K562 (cell line): ENCODE data around the gene AP1G1. TPM values are rescaled to one million over a fixed set of nuclear protein-coding genes. Genes with fewer than 3 reads are reported as not detected.
A peak's percentile ranks its signal among the peaks of the same experiment; 100 is the strongest.

ENCODE experiments used
- ATAC-seq: fragments of 200-7000 bp; cut with Tn5 transposase; 3 replicates; pipeline ENCODE4 v1.9.1; 2020; ENCODE audit warnings: moderate library complexity
- BruUV-seq: library from RNA; stranded (reverse); fragments of 400-500 nt; replicated peaks from 2 replicates; lab custom pipeline; 2021; lab: Mats Ljungman, UMichigan
- CTCF ChIA-PET: fragments of 300-600 bp; formaldehyde crosslinking; extraction: SDS; loops from one replicate; lab custom pipeline; 2021; ENCODE audit warnings: low intra/inter-chr PET ratio; lab: Yijun Ruan, JAX
- POLR2A ChIA-PET: fragments of 300-600, 350-650 bp; sonication (Branson Sonifier 250); formaldehyde crosslinking; extraction: SDS; loops from one replicate; lab custom pipeline; 2021; ENCODE audit warnings: antibody characterized with exemption, inconsistent platforms; lab: Yijun Ruan, JAX
- DNase-seq, 4 experiments: peaks; one replicate each; pipeline versions ENCODE4 v3.0.0 to v3.0.0-alpha.2; 2011 to 2018; ENCODE audit warnings: low spot score in 3 of 4, mixed read lengths in 3 of 4; ENCODE audit errors: extremely low read depth in 1 of 4
- FAIRE-seq: peaks from 2 replicates; lab custom pipeline; 2011; peaks lifted over from hg19 to GRCh38; lab: Jason Lieb, UNC
- H2AFZ ChIP-seq: 2 replicates; pipeline ENCODE4 v1.6.0; 2011; ENCODE audit warnings: low read depth, low read length, control low read depth, inconsistent platforms
- H3K27ac ChIP-seq: fragments of 200-600 bp; 3 replicates; pipeline ENCODE4 v1.8.0; 2011; ENCODE audit warnings: low read depth, mild to moderate bottlenecking, control low read depth, inconsistent platforms, low read length, moderate library complexity, mixed read lengths; ENCODE audit errors: extremely low read depth
- H3K27me3 ChIP-seq, 2 experiments: fragments of 300-600 bp in 1 of 2; 2 replicates in 1 of 2; 3 replicates in 1 of 2; pipeline versions ENCODE4 v1.6.0 to v1.8.0; 2011; ENCODE audit warnings: inconsistent platforms in 2 of 2, low read length in 2 of 2, mild to moderate bottlenecking in 1 of 2, mixed read lengths in 1 of 2, moderate library complexity in 1 of 2; ENCODE audit not compliant: control insufficient read depth in 2 of 2, insufficient read depth in 2 of 2
- H3K36me3 ChIP-seq: fragments of 300-600 bp; 3 replicates; pipeline ENCODE4 v1.8.0; 2011; ENCODE audit warnings: mild to moderate bottlenecking, low read length, inconsistent platforms; ENCODE audit not compliant: control insufficient read depth, insufficient read depth
- H3K4me1 ChIP-seq, 2 experiments: fragments of 200-600 bp in 1 of 2; replicated peaks in 1 of 2; 2 replicates in 1 of 2; 3 replicates in 1 of 2; pipeline versions ENCODE4 v1.5.1 to v1.8.0; 2011; ENCODE audit warnings: inconsistent platforms in 2 of 2, low read length in 2 of 2, mild to moderate bottlenecking in 1 of 2, mixed read lengths in 1 of 2, moderate library complexity in 1 of 2; ENCODE audit not compliant: control insufficient read depth in 2 of 2, insufficient read depth in 2 of 2
- H3K4me2 ChIP-seq: 2 replicates; pipeline ENCODE4 v1.6.1; 2011; ENCODE audit warnings: low read length, control low read depth, inconsistent platforms, mixed read lengths; ENCODE audit not compliant: insufficient read depth
- H3K4me3 ChIP-seq: fragments of 200-600 bp; sonication (generic), shearing (Covaris generic); 2 replicates; pipeline ENCODE4 v1.5.1; 2016; ENCODE audit warnings: control low read depth, inconsistent platforms
- H3K79me2 ChIP-seq: fragments of 200-600 bp; 3 replicates; pipeline ENCODE4 v1.8.0; 2011; ENCODE audit warnings: low read length, inconsistent platforms; ENCODE audit not compliant: control insufficient read depth, insufficient read depth
- H3K9ac ChIP-seq, 2 experiments: 2 replicates each; pipeline versions ENCODE4 v1.6.0 to v1.6.1; 2011; ENCODE audit warnings: low read depth in 2 of 2, low read length in 2 of 2, control low read depth in 1 of 2, inconsistent platforms in 1 of 2, mild to moderate bottlenecking in 1 of 2, mixed read lengths in 1 of 2; ENCODE audit not compliant: insufficient read depth in 1 of 2
- H3K9me1 ChIP-seq: one replicate; pipeline ENCODE4 v1.6.0; 2011; ENCODE audit warnings: inconsistent platforms, mild to moderate bottlenecking, low read length, moderate library complexity; ENCODE audit not compliant: control insufficient read depth, insufficient read depth
- H3K9me3 ChIP-seq: replicated peaks from 2 replicates; pipeline ENCODE4 v1.5.1; 2011; ENCODE audit warnings: low read depth, low read length, inconsistent platforms; ENCODE audit not compliant: control insufficient read depth, insufficient read depth
- H4K20me1 ChIP-seq: replicated peaks from 2 replicates; pipeline ENCODE4 v1.6.1; 2011; ENCODE audit warnings: low read length, inconsistent platforms, mixed read lengths; ENCODE audit not compliant: control insufficient read depth, insufficient read depth
- HNRNPH1 ChIP-seq: fragments of 200-400 bp; formaldehyde crosslinking; optimal IDR thresholded peaks from 2 replicates; pipeline ENCODE3; 2017; ENCODE audit warnings: low read depth, mild to moderate bottlenecking, low read length, moderate library complexity
- ZSCAN32 ChIP-seq: fragments of 450-650 bp; formaldehyde crosslinking; IDR thresholded peaks from 2 replicates; pipeline ENCODE4 v1.4.0; 2020; ENCODE audit warnings: mild to moderate bottlenecking, moderate library complexity
- WGBS: fragments of 100-300 bp; shearing (Covaris generic); methylation state at CpG from one replicate; pipeline ENCODE4 v1.1.6; 2016; ENCODE audit warnings: low coverage, mixed read lengths; ENCODE audit not compliant: insufficient coverage; ENCODE audit errors: missing lambda C conversion rate; 5-methylcytosine and 5-hydroxymethylcytosine counted together
- in situ Hi-C: fragments of 300-500 bp; cut with MboI; formaldehyde crosslinking; loops from 4 replicates; pipeline ENCODE4 v1.15.0; 2018; ENCODE audit warnings: inconsistent platforms, mixed read lengths
- intact Hi-C: fragments of 100-400 bp; cut with micrococcal nuclease; formaldehyde crosslinking; loops from 2 replicates; pipeline ENCODE4 v1.14.2; 2022
- polyA plus RNA-seq, 8 experiments: library from polyadenylated mRNA; depleted of rRNA in 4 of 8; stranded (reverse) in 5 of 8; unstranded in 3 of 8; fragments of >200 nt; fragmentation: Nextera tagmentation in 2 of 8; fragmentation: Illumina TruSeq in 1 of 8; extraction: Ambion mirVana in 2 of 8; extraction: Trizol in 1 of 8; gene quantifications; 2 replicates each; pipeline versions ENCODE4 v1.2.1 to v1.2.3, GENCODE V29; 2011 to 2014; ENCODE audit warnings: inconsistent platforms in 1 of 8, missing spikeins in 1 of 8
- total RNA-seq, 7 experiments: library from RNA; depleted of rRNA in 6 of 7; stranded (reverse); fragments of >200 nt in 6 of 7; fragmentation: Illumina TruSeq in 2 of 7; extraction: Trizol in 2 of 7; gene quantifications; 2 replicates each; pipeline versions ENCODE4 v1.2.1 to v1.2.3, GENCODE V29; 2011 to 2021; ENCODE audit warnings: low replicate concordance in 1 of 7
- TF ChIP-seq, protein P1 (sequence below), 2 experiments: fragments of 450-650 bp in 1 of 2; sonication (generic) in 1 of 2; formaldehyde crosslinking in 1 of 2; IDR thresholded peaks; 2 replicates each; pipeline versions ENCODE4 v1.7.1 to v1.9.0; 2016 to 2022; ENCODE audit warnings: inconsistent platforms in 1 of 2, mild to moderate bottlenecking in 1 of 2, missing genetic modification reagents in 1 of 2

Gene AP1G1
- total and polyA plus RNA-seq, 9 of the 15 experiments (the other 6 are each of a cell fraction or from before 2014, with no cell fraction given): 7.0 to 59.2 (median 42.0) TPM

GRCh38 chr16:71724320-71724751 lies 84.3 kb downstream of the AP1G1 start, which contains the start of gene PHLPP2:
PHLPP2 (minus strand) TSS chr16:71724701; CDS start chr16:71714795, 9,906 bp downstream.
- peaks cover 14% of the 10 kb centered on the region; the same call in 2 of the 3 replicates for H3K79me2 ChIP-seq
- H4K20me1 ChIP-seq: no peaks in the 10 kb centered on the region
- TF ChIP-seq, protein P1, sequence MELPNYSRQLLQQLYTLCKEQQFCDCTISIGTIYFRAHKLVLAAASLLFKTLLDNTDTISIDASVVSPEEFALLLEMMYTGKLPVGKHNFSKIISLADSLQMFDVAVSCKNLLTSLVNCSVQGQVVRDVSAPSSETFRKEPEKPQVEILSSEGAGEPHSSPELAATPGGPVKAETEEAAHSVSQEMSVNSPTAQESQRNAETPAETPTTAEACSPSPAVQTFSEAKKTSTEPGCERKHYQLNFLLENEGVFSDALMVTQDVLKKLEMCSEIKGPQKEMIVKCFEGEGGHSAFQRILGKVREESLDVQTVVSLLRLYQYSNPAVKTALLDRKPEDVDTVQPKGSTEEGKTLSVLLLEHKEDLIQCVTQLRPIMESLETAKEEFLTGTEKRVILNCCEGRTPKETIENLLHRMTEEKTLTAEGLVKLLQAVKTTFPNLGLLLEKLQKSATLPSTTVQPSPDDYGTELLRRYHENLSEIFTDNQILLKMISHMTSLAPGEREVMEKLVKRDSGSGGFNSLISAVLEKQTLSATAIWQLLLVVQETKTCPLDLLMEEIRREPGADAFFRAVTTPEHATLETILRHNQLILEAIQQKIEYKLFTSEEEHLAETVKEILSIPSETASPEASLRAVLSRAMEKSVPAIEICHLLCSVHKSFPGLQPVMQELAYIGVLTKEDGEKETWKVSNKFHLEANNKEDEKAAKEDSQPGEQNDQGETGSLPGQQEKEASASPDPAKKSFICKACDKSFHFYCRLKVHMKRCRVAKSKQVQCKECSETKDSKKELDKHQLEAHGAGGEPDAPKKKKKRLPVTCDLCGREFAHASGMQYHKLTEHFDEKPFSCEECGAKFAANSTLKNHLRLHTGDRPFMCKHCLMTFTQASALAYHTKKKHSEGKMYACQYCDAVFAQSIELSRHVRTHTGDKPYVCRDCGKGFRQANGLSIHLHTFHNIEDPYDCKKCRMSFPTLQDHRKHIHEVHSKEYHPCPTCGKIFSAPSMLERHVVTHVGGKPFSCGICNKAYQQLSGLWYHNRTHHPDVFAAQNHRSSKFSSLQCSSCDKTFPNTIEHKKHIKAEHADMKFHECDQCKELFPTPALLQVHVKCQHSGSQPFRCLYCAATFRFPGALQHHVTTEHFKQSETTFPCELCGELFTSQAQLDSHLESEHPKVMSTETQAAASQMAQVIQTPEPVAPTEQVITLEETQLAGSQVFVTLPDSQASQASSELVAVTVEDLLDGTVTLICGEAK (IDR thresholded peaks at IDR 0.05): 0 out of 2 replicates have a peak, but pooled peaks have one; percentile 32
- TF ChIP-seq, protein P1 (CRISPR knock-in tag; IDR thresholded peaks at IDR 0.05): no peak
- TF ChIP-seq ZSCAN32 (CRISPR knock-in tag) (no peak), HNRNPH1 (no peak)
- no peaks in the 10 kb centered on the region for H3K36me3 ChIP-seq
- H3K9ac ChIP-seq: peak within 1 kb of the TSS; percentile 59 to 90
- WGBS: 9% methylated on average over 10 of the region's 10 CpGs
- H3K4me3 ChIP-seq: peak within 1 kb of the TSS; percentile 87
- DNase-seq (no peak), ATAC-seq (no peak), FAIRE-seq (no peak)
- peaks cover 12 to 18% of the 10 kb centered on the region in 2 experiments; a peak in 4 of 5 replicates for H3K4me1 ChIP-seq
- H3K4me2 ChIP-seq: peak within 1 kb of the TSS; percentile 89
- no peaks in the 10 kb centered on the region for H3K27me3 ChIP-seq
- CTCF ChIA-PET: no interaction called here
- in situ Hi-C loops (no loop called here), intact Hi-C loops (no loop called here)
- H2AFZ ChIP-seq: peak within 1 kb of the TSS; percentile 92
- no peaks in the 10 kb centered on the region for H3K9me3 ChIP-seq
- no TSS peak for BruUV-seq
- H3K27ac ChIP-seq: peak within 1 kb of the TSS; percentile 62
- no peaks in the 10 kb centered on the region for H3K9me1 ChIP-seq
- POLR2A ChIA-PET: interaction anchor here (1.0 kb wide), 2 partner anchors 10 to 43 kb away, joined by 3 to 4 read pairs; no protein-coding TSS in a partner anchor
